ENCODE results near the gene MORF4L2. TPM values are rescaled to one million over a fixed set of nuclear protein-coding genes. Genes with fewer than 3 reads are reported as not detected.
A peak's percentile ranks its signal among the peaks of the same experiment; 100 is the strongest.
"Not testable (repeated sequence)": the region's sequence is repeated elsewhere in the genome, so short reads cannot be mapped to it uniquely, and the experiment has no call there.

The MORF4L2 gene
- total and polyA plus RNA-seq, 2 of the 8 experiments (the other 6 are each of a cell fraction or from before 2014, with no cell fraction given), result 235 to 373 TPM

- TF ChIP-seq KDM4A (IDR thresholded peaks at IDR 0.05; ENCODE audit: low read depth, low read length, severe bottlenecking), result peak; percentile 15
- no peak for TF ChIP-seq MAFK (IDR thresholded peaks at IDR 0.05; ENCODE audit: low read depth, low read length)
- no peak for TF ChIP-seq CHD1 (IDR thresholded peaks at IDR 0.05; ENCODE audit: low read depth, low read length)
- TF ChIP-seq ATF3 (IDR thresholded peaks at IDR 0.05; ENCODE audit: insufficient read depth, low read depth, low read length), result no peak
- TF ChIP-seq SP1 (IDR thresholded peaks at IDR 0.05; ENCODE audit: low read depth, low read length), result no peak
- TF ChIP-seq ATF2 (IDR thresholded peaks at IDR 0.05; ENCODE audit: low read length), result no peak
Measured at GRCh38 chrX:103663981-103664762, 22.3 kb downstream of the MORF4L2 start (continued).

GRCh38 chrX:103659460-103659859 is 27.0 kb downstream of the MORF4L2 start:
- FAIRE-seq; H3K4ac ChIP-seq (replicated peaks; ENCODE audit: insufficient read length, low read depth, low read length); H3K56ac ChIP-seq (replicated peaks; ENCODE audit: insufficient read length, low read depth, low read length); H2BK15ac ChIP-seq (ENCODE audit: low read length); H3K14ac ChIP-seq (ENCODE audit: insufficient read length); H4K5ac ChIP-seq (ENCODE audit: insufficient read length, low read depth, low read length); H4K91ac ChIP-seq (replicated peaks; ENCODE audit: insufficient read length, low read length); H2BK20ac ChIP-seq (ENCODE audit: low read length); H3K9ac ChIP-seq (replicated peaks in 1 of 4; ENCODE audit: extremely low read depth in 1 of 4, low read depth in 3 of 4, low read length in 3 of 4); H2BK5ac ChIP-seq (ENCODE audit: low read depth, low read length); H3K27ac ChIP-seq (ENCODE audit: low read depth, low read length); H3K18ac ChIP-seq (ENCODE audit: extremely low read depth, low read length); H3K27me3 ChIP-seq (replicated peaks in 1 of 4; ENCODE audit: control insufficient read depth in 3 of 4, extremely low read depth in 1 of 4, insufficient read depth in 3 of 4, low read length in 3 of 4); H3K79me2 ChIP-seq (ENCODE audit: control insufficient read depth in 1 of 2, insufficient read depth in 2 of 2, low read length in 2 of 2); H3K23me2 ChIP-seq (ENCODE audit: low read depth, low read length); H3K4me1 ChIP-seq (replicated peaks in 1 of 4; ENCODE audit: control insufficient read depth in 3 of 4, insufficient read depth in 4 of 4, low read length in 3 of 4); H3K79me1 ChIP-seq (ENCODE audit: low read depth, low read length); H3K9me3 ChIP-seq (ENCODE audit: insufficient read depth in 2 of 2, low read depth in 1 of 2, low read length in 1 of 2); H2BK12ac ChIP-seq (ENCODE audit: low read depth, low read length); H2AK5ac ChIP-seq (ENCODE audit: low read depth, low read length); H3K36me3 ChIP-seq (ENCODE audit: control insufficient read depth in 2 of 4, insufficient read depth in 4 of 4, low read length in 3 of 4); H2BK120ac ChIP-seq (replicated peaks; ENCODE audit: low read depth, low read length); H4K8ac ChIP-seq (ENCODE audit: extremely low read depth, insufficient read depth, low read length); H3K4me2 ChIP-seq (ENCODE audit: insufficient read depth in 1 of 2, low read depth in 2 of 2, low read length in 2 of 2); DNase-seq (ENCODE audit: low read depth in 1 of 2, low spot score in 2 of 2); H3K23ac ChIP-seq (ENCODE audit: insufficient read length); H4K20me1 ChIP-seq (replicated peaks in 1 of 2; ENCODE audit: control insufficient read depth in 1 of 2, insufficient read depth in 2 of 2, low read length in 2 of 2); POLR2A ChIA-PET (ENCODE audit: partially characterized antibody); CTCF ChIA-PET (ENCODE audit: partially characterized antibody); H3K4me3 ChIP-seq (ENCODE audit: extremely low read depth in 1 of 4, insufficient read depth in 2 of 4, low read depth in 3 of 4, low read length in 4 of 4); H2AFZ ChIP-seq (ENCODE audit: low read length): not testable (repeated sequence)
- WGBS, 2 experiments (ENCODE audit: extremely low coverage in 1 of 2, insufficient coverage in 1 of 2, insufficient read length in 1 of 2, insufficient replicate concordance in 2 of 2, low coverage in 1 of 2, low lambda C conversion rate in 2 of 2, missing lambda C conversion rate in 1 of 2), result 85% methylated on average over 2 of the region's 2 CpGs; no CpG with 5 or more reads in 1 of the 2 experiments
